Stimulated activated naive CD4-positive, alpha-beta T cell (primary cell): Measurements from ENCODE around the gene NUAK2.
A peak's percentile ranks its signal among the peaks of the same experiment; 100 is the strongest.

Experiments used
- DNase-seq, 6 experiments: peaks; one replicate each; lab custom pipeline; 2025; lab: John Stamatoyannopoulos, UW

NUAK2 gene

DNA sequence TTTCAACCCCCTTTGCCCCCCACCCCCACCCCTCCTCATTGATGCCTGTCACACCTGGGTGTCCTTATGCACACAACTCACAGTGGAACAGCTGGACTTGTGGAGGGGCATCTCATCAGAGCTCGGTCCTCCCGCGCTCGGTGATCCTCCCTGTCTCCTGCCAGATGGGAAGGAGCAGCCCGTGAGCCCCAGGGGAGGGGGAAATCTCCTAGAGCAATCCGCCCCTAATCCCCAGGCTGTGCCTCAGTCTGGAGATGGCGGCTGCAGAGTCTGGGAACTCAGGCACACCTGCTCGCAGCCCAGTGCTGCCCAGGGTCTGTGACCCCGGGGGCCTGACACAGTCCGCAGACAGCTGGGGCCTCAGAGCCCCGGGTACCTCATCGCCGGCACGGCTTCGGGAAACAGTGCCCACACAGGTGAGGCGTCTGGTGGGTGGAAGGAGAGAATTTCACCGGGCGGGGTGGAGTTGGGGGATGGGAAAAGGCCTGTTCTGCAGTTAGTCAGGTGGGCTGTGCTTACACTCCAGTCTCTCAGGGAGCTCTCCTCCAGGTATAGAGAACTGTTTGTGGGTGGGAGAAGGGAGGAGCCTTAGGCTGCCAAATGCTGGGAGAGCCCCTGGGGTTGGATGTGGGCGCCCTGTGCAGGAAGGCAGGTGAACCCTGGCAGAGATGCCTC is 64.5 kb downstream of the NUAK2 start:
- no peak for DNase-seq

DNA sequence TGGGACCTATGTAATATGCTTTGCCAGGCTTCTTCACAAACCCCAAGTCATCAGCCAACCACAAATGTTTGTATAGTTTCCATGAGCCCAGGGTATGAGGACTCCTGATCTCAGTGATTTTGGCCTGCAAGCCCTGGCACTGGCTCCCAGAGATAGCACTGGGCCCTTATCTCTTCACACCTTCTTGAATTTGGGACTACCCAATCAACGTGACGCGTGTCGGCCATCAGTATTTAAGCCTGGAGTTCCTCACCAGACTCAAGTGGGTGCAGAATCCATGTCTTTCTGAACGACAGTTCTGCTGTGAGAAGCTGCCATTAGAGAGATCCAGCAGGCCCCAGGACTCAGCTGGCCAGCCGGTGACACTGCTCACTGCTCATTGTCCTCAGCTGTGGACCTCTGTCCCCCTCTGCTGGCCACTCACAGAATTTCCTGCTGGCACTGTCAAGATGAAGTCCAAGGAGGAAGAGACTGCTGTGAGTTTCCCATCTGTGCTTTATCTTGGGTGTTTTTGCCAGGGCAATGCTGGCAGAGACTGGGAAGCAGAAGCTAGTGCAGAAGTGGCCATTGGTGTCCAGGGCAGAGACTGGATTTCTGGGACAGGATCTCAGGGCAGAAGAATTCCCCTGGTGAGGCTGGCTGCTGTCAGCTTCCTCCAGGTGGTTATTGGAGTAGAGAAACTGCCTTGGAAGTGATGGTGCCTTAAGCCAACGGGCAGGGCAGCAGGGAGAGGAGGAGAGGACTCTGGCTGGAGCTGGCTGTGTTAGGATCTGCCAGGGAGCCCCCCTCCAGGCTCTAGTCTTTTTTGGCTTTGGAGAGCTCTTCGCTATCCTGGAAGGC is 65.4 kb downstream of the NUAK2 start:
- DNase-seq = peak; percentile 55 to 87 (median 74)
